Thyroid gland (tissue), 4 donors: ENCODE data around the gene TMEM117.

ENCODE experiments used
- POLR2A ChIP-seq, 2 donors: fragments of 450-650 bp; IDR thresholded peaks; one replicate each; pipeline ENCODE4 v1.6.1; 2017; ENCODE audit warnings: antibody characterized with exemption in 2 of 2, mild to moderate bottlenecking in 2 of 2, moderate library complexity in 1 of 2
- TF ChIP-seq, protein P1 (sequence below), 6 experiments: fragments of 200-600 bp in 3 of 6; fragments of 450-650 bp in 3 of 6; sonication (generic) in 3 of 6; IDR thresholded peaks; one replicate each; pipeline ENCODE4 v1.5.1; 2016 to 2019; ENCODE audit warnings: antibody characterized with exemption in 6 of 6, mild to moderate bottlenecking in 2 of 6, inconsistent platforms in 1 of 6, moderate library complexity in 1 of 6

DNA sequence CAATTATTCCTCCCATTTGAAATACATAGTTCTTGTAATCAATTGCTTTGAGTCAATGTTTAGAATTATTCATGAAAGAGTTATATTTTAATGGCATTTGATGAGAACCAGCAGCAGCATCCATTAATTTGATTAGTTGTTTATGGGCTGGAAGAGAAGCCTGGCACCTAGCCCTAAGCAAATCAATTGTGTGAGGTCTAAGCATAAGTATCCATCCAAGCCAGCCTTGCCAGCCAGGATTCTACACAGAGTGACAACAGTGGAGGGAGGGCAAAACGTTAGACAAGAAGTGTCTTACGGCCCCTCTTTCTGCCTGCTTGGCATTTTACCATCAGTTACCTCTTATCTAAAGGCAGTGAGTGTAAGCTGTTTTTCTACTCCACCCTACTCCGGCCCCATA, 561.8 kb downstream of the TMEM117 start:
- TF ChIP-seq POLR2A (IDR thresholded peaks at IDR 0.05), result no peak
- TF ChIP-seq, protein P1, sequence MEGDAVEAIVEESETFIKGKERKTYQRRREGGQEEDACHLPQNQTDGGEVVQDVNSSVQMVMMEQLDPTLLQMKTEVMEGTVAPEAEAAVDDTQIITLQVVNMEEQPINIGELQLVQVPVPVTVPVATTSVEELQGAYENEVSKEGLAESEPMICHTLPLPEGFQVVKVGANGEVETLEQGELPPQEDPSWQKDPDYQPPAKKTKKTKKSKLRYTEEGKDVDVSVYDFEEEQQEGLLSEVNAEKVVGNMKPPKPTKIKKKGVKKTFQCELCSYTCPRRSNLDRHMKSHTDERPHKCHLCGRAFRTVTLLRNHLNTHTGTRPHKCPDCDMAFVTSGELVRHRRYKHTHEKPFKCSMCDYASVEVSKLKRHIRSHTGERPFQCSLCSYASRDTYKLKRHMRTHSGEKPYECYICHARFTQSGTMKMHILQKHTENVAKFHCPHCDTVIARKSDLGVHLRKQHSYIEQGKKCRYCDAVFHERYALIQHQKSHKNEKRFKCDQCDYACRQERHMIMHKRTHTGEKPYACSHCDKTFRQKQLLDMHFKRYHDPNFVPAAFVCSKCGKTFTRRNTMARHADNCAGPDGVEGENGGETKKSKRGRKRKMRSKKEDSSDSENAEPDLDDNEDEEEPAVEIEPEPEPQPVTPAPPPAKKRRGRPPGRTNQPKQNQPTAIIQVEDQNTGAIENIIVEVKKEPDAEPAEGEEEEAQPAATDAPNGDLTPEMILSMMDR (IDR thresholded peaks at IDR 0.05), result no peak
